Activated CD4-positive, alpha-beta T cell treated with anti-CD3 and anti-CD28 coated beads, Interleukin-10, Interleukin-2, amounts not matched to agents 100 ng/mL and 50 ng/mL, durations not matched to agents 16 hours and 8 hours (primary cell): ENCODE results near the gene PRR35.

Experiments used
- DNase-seq: peaks from one replicate; pipeline ENCODE4 v3.0.0-alpha.2; 2020

PRR35 gene

DNA sequence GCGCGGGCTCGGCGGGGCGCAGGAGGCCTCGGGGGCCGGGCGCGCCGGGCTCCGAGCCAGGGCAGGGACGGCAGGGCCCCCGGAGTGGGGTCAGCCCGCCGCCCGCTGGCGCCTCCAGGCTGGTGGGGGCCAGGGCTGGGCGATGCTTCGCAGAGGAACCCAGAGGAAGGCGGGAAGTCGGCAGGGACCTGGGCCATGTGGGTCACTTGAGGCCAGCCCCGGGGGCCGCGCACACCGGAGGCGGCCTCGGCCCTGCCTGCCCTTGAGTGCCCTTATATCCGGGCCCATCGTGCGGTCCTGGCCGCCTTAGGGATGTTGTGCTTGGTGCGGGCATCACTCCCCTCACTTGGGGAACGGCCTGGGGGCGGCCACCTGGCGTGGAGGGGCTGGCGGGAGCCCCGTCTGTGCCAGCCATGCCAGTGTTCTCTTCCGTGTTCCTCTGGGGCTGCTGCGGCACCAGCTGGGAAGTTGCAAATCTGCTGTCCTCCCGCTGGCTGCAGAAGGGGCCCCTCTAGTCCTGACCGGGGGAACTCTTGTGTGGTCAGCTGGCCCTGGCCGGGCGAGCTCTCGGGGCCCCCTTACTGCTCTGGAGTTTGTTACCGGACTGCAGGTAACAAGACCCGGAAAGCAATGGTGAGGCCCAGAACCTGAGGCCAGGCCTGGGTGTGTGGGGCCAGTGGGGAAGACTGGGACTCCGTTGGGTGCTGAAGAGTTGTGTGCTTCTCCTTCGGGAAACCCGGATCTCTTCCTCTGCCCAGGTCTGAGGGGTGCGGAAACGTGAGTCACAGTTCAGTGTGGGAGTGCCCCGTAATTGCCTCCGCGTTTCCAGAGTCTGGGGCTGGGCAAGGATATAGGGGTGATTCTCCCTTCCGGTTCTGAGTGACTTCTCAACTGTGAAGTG, 31.8 kb upstream of the PRR35 start:
- peak; percentile 66 for DNase-seq

DNA sequence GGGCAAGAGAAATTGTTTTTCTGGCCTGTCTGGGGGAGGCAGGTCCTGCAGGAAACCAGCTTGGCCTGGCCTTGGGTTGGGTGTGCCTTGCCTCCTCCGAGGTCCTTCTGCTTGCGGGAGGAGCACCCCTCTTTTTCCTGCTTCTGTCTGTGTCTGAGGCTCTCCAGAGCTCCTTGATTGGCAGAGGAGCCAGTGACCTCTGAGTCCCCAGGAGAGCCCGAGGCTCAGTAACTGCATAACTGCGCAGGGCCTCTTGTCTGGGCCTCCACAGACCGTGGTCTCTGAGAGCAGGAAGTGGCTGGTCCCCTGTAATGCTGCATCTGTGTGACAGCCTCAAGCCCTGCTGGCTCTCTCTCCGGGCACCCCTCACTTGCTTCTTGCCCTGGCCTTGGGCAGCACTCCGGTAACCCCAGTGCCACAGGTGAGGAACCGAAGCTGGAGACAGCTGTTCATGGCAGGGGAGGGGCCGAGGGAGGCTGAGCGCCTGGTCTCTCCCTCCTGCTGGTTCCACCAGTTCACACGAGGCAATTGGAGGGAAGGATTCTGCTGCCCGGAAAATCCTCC, 31.1 kb upstream of the PRR35 start:
- peak; percentile 47 for DNase-seq

DNA sequence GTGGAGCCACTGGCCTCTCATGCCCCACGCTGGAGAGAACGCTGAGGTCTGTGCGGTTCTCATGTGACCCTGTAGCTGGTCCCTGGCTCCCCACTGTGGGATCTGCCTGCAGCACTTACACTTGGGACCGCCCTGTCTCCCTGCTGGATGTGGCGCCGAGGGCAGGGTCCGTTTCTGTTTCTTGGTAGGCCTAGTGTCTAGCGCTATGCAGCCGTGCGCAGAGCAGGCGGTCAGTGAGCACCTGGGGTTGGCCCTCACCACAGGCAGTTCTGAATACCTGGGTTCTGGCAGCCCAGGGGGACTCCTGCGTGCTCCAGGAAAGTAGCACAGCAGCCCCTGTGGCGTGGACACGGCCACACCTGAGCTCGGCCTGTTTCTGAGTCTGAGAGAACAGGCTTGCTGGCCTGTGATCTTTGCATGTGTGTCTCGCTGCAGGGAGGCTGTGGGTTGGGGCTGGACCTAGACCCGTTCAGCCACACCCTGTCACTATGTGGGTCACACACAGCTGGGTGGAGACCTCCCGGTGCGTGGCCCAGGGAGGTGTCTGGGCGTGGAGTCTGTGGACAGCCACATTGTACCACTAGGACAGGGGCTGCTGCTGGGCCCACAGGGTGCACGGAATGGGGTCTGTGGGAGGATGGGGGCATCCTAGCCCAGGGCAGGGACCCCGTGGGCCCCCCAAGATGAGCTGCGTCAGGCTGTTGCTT, 29.9 kb upstream of the PRR35 start:
- no peak for DNase-seq

DNA sequence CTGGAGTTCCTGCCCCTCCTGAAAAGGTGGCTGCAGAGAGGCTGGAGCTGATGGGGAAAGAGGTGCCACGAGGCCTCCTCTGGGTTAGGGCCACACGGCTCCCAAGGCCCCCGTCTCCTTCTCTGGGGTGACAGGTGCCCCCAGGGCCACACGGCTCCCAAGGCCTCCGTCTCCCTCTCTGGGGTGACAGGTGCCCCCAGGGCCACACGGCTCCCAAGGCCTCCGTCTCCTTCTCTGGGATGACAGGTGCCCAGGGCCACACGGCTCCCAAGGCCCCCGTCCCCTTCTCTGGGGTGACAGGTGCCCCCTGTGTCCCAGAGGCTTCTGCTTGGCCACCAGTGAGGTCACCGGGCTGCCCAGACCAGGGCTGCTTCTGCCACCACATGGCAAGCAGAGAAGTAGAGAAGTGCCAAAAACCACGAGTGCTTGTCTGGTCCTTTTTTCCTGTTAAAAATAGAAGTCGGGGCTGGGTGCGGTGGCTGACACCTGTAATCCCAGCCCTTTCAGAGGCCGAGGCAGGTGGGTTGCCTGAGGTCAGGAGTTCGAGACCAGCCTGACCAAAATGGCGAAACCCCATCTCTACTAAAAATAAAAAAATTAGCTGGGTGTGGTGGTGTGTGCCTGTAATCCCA, 28.6 kb upstream of the PRR35 start:
- DNase-seq = no peak

DNA sequence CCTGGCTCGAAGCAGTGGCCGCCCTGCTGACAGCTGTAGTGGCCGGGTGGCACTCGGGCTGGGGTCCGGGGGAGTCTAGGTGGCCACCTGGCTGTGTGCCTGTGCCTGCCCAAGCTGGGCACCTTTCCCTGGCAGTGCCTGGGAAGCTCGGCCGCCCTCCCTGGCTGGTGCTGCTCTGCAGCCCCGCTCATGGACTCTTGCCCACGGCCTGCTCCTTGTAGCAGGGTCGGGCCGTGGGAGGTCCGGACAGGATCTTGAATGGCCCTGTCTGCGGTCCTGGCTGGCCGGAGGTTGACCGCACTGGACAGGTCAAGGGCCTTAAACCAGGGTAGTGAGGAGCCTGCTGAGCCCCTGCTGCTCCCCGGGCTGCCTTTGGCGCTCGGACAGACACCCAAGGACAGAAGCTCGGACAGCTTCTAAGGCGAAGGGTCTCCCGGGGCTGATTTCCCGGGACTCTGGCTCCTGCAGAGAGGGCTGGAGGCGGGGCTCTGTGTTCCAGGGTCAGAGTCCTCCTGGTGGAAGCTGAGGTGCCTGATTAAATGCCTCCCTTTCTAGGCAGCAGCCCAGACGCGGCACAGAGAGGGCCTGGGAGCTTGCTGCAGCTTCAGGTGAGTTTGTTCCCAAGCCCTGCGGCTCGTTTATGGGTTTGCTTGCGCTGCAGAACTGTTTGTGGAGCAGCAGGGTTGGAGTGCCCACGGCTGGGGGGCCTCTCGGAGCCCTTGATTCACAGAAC, 26.6 kb upstream of the PRR35 start:
- DNase-seq = no peak

DNA sequence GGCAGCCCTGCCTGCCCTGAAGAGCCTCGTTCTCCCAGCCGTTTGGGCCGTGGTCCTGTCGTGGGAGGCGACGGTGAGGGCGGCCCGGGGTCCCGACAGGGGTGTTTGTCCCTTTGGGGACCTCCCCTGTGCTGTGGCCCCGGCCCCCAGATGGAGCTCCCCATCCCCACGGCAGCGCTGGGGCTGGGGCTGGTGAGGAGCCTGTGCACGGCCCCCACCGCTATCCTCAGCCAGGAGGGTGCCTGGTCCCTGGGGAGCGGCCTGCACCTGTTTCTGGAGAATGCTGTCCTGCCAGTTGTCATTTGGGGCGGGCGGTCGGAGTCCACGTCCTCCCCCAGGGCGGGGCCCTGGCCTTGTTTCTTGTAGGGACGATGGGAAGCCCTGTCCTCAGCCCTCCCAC, 26.1 kb upstream of the PRR35 start:
- DNase-seq = no peak

DNA sequence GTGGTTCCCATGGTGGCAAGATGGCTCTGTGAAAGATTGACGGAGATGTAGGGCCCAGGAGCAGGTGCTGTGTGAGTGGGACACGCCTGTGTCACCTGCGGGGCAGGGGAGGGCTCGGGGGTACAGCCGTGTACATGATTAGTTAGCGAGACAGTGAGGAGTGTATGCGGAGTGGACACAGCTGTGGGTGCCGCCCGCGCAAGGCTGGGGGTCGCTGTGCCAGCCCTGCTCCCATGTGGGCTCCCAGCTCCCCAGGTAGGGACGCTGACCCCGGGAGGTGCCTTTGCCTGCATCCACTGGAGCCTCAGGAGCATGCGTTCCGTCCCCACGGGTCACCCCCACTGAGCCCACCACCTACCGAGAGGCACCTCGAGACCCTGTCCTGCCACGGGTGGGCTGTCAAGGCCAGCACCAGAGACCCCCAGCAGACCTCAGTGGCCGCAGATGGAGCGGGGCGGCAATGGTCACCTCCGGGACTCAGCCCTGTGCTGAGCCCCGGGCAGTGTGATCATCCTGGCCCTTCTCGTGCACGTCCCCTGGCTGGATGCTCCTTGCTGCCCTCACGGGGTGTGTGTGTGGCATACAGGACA, 25.2 kb upstream of the PRR35 start:
- DNase-seq = no peak

DNA sequence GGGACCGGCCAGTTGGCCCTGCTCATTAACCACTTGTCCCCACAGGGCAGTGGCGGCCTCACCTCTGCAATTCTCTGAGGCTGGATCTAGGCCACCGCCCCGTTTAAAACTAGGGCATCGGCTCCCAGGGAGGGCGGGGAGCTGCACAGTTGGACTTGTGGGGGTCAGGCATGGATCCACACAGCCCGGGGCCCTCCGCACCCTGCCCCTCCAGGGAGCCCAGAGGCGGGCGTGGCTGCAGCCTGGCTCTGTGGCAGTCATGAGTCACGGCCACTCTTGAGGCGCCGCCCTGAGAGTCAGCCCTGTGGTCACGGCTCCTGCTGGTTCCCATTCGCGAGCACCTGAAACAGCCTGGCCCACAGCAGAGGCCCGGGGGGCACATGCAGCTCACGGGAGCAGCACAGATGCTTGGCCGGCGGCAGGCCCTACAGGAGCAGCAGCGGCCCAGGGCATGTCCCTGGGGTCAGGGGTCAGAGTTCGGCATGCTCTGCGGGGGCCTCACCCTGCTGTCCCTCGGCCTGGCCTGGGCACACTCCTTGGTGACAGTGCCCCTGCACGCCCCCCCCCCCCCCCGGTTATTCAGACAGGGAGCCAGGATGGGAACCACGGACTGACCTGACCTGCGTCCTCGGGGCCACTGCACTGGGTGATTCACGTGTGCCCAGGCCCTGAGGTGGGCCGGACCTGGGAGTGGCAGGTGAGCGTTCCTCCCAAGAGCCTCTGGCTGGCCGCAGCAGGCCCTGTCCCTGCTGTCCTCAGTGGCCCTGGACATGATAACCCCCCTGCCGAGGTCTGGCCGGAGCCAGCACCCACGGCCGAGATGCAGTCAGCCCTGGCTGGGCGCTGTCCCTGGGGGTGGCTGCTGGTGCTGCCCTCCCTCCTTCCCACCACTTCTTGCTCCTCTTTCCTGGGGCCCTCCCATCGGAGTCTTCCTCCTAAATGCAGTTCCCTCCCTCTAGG, 24.5 kb upstream of the PRR35 start:
- DNase-seq = no peak

DNA sequence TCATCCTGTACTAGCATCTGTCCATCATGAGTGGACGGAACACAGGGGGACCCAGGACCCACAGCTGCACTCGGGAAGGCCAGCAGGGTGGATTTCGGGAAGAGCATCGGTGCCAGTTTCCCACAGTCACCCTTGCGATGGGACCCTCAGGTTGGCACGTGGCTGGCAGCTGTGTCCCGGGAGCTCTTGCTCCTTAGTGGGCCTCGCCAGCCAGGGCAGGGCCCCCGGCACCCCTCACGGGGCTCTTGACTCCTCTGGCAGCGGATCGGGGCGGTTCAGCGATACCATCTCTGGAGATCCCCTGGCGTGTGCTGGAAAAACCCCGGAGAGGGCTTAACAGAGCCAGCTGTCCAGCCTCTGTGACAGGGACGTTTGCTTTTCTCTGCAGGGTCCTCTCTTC, 23.4 kb upstream of the PRR35 start:
- DNase-seq = no peak

DNA sequence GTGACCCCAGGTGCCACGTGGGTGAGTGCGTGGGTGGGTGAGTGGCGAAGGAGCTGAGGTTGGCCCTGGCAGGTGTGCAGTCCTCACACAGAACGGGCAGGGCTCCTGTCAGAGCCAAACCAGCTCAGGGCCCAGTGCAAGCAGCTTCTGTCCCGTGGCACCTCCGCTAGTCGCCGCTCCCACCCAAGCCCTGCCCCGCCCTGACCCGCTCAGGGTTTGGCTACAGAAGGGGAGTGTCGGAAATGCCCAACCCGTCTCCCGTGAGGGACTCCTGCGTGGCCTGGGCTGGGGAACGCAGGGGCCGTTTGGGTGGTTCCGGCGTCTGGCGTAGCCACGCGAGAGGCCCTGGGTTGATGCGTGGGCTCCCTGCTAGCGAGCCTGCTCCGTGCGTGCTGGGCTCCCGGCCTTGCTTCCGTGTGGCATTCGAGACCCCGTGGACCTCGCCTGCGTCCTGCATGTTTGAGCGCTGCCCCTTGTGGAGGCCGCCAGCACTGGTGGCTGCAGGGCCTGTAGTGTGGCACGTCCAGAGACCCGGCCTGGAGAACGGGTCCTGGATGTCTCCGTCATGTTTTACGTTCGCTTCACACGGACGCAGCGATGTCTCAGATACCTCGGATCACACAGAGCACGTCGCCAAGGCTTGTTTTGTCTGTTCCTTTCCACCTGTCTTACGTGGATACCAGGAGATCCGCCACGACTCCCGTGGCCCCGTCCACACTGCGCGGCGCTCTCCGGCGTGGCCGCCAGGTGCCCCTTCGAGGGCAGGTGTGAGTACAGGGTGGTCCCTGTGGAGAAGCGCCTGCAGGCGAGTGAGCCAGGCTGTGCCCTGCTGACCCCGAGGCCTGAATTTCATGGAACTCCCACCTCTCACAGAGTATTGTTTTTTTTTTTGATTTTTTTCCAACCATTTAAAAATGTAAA, 22.5 kb upstream of the PRR35 start:
- no peak for DNase-seq

DNA sequence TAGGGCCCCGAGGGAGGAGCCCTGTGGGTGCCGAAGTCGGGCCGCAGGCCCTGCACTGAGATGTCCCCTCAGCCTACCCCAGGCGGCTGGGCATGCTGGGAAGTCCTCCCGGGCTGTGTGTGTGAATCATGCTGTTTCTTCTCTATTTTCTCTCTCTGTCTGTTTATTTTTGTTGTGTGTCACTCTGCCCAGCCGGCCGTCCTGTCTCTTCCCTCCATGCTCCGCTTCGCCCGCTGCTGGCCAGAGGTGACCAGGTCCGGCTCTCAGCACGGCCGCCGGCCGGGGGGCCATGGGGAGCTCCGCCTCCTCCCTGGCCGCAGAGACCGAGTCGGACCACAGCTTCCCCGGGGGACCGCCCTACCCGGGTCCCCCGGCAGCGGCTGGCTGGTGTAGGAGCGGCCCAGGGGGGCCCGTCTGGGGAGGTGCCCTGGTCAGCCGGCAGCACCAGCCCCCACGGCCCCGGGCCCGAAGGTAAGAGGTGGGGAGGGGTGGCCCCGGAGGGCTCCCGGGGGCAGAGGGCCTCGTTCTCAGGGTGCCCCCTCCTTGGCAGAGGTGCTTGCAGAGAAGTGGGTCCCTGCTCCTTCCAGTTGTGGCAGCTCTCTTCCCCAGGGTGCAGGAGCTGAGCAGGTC, 20.2 kb upstream of the PRR35 start:
- no peak for DNase-seq

DNA sequence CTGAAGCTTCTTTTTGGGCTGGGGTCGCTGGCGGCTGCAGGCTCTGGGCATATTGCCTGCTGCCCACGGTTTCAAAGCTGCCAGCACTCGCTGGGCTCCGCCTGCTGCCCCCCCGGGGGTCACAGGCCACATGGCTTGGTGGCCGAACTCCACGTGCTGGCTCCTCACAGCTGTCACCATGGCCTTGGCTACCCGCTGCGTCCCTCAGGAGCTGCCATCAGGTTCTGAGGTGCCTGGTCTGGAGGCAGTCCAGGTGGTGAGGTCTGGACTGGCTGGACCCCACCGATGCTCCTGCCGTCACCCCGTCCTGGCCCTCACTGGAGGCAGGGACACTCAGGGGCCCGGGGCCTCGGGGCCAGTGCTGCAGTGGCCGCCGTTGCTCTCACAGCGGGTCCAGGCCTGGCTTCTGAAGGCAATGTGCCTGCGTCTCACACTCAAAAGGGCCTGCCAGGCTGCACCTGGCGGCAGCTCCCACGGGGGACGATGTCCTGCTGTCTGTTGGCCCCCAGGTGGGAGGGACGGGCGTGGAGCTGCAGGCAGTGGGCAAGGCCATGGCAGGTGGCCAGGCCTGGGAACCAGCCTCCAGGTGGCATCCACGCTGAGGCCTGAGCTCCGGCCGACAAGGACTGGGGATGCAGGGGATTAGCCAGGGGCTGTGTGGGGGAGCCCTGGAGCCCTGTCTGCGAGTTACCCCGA, 19.4 kb upstream of the PRR35 start:
- no peak for DNase-seq

DNA sequence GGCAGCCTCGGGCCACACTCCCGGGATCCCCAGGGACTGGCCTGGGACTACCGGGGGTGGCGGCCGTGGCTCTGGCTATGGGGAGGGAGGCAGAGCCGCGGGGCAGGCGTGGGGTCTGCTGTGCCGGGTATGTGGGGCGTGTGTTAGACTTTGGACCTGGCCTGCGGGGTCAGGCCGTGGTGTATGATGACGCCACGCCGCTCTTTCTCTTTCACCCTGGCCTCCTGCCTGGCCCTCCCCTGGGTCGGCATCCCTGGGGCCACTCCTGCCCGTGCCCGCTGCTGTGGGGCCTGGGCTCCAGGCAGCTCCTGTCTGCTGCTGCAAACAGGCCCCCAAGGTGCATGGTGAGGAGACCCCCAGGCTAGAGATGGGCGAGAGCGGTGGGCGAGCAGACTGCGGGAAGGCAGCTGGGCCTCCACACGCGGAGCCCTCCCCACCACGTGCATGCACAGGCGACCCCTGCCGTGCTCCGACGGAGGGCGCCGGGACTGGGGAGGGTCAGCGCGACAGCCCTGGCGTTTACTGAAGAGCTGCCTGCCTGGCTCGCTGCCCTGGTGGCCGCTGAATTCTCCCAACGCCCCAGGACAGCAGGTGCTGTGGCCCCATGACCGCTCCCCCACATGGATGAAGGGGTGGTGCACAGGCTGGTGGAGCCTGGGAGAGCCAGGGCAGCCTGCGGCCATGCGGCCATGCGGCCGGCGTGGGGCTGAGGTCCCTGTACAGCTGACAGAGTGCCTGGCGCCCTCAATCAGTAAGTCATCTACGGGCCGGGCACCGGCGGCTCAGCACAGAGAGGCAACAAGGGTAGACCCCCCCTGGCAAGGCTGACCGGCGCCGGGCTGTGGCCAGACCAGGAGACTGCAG, 16.7 kb upstream of the PRR35 start:
- no peak for DNase-seq

DNA sequence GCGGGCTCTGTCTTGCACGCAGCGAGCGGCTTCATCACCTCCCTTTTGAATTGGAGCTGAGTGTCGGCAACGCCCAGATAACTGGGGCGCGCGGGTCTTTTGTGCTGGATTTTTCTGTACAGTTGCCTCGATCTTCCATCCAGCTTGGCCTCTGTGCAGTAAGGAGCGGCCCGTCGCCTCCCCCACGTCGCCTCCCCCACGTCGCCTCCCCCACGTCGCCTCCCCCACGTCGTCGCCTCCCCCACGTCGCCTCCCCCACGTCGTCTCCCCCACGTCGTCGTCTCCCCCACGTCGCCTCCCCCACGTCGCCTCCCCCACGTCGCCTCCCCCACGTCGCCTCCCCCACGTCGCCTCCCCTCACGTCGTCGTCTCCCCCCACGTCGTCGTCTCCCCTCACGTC, 15.7 kb upstream of the PRR35 start:
- no peak for DNase-seq

DNA sequence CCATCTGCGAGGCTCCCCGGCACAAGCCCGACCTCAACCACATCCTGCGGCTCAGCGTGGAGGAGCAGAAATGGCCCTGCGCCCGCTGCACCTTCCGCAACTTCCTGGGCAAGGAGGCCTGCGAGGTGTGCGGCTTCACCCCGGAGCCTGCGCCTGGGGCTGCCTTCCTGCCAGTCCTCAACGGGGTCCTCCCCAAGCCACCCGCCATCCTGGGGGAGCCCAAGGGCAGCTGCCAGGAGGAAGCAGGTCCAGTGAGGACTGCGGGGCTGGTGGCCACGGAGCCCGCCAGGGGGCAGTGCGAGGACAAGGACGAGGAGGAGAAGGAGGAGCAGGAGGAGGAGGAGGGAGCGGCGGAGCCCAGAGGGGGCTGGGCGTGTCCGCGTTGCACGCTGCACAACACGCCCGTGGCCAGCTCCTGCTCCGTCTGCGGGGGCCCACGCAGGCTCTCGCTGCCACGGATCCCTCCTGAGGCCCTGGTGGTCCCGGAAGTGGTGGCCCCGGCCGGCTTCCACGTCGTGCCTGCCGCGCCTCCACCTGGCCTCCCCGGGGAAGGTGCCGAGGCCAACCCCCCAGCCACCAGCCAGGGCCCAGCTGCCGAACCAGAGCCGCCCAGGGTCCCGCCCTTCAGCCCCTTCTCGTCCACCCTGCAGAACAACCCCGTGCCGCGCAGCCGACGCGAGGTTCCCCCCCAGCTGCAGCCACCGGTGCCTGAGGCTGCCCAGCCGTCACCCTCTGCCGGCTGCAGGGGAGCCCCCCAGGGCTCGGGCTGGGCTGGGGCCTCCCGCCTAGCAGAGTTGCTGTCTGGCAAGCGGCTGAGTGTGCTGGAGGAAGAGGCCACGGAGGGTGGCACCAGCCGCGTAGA, 13.1 kb upstream of the PRR35 start:
- DNase-seq = peak; percentile 47

DNA sequence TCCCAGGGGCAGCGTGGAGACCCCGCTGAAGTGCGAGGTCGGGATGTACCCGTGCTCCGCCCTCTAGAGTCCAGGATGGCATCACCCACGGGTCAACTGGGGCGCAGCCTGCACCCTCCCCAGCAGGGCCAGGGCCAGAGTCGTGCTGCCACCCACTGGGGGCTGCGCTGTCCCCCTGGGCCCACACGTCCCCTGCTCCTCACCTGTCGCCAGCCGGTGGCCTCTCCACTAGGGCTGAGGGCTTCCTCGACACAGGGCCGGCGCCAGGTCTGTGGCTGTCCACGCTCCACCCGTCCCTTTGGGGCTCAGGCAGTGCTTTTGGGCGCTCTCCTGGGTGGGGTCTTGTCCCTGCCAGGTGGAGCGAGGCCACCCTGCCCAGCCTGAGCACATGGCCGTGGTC, 11.6 kb upstream of the PRR35 start:
- DNase-seq = no peak
